Measurements from ENCODE around the gene GPC5. TPM values are rescaled to one million over a fixed set of nuclear protein-coding genes. Genes with fewer than 3 reads are reported as not detected.

The GPC5 gene
- total and polyA plus RNA-seq, 2 of the 13 experiments (the other 11 are each of a cell fraction or from before 2014, with no cell fraction given), result 0.02 to 0.07 TPM

GRCh38 chr13:92590503-92590908 is 1192.1 kb downstream of the GPC5 start:
- H3K9ac ChIP-seq (ENCODE audit: insufficient read depth, low read depth, low read length), result no peak overlapping the region
- H3K4me3 ChIP-seq (replicated peaks in 1 of 3; ENCODE audit: insufficient read depth in 1 of 3, low read depth in 2 of 3, low read length in 3 of 3), result no peak overlapping the region
- TF ChIP-seq PHF21A (CRISPR knock-in tag; IDR thresholded peaks at IDR 0.05) (no peak), MAF1 (CRISPR knock-in tag; IDR thresholded peaks at IDR 0.05; ENCODE audit: borderline replicate concordance) (no peak), HDAC1 (CRISPR knock-in tag; IDR thresholded peaks at IDR 0.05) (no peak), BRD4 (CRISPR knock-in tag; IDR thresholded peaks at IDR 0.05) (no peak), ZBTB20 (CRISPR knock-in tag; IDR thresholded peaks at IDR 0.05; ENCODE audit: borderline replicate concordance, low read depth) (no peak), BATF2 (CRISPR knock-in tag; IDR thresholded peaks at IDR 0.05) (no peak), CBX2 (IDR thresholded peaks at IDR 0.05; ENCODE audit: low read depth, low read length) (no peak), CBX2 (CRISPR knock-in tag; IDR thresholded peaks at IDR 0.05; ENCODE audit: low read depth) (no peak), TFDP1 (CRISPR knock-in tag; IDR thresholded peaks at IDR 0.05; ENCODE audit: borderline replicate concordance) (no peak)
- intact Hi-C loops (cut with micrococcal nuclease; ENCODE audit: unreplicated experiment), result no loop called here
- DNase-seq (ENCODE audit: low spot score) (no peak), FAIRE-seq (no peak), ATAC-seq (no peak)
- no peaks in the 10 kb centered on the region for H3K4me1 ChIP-seq (ENCODE audit: insufficient read depth, low read length)
- 3% methylated on average over 5 of the region's 5 CpGs for WGBS (ENCODE audit: low lambda C conversion rate)
- H3K79me2 ChIP-seq (ENCODE audit: insufficient read depth, low read length), result no peaks in the 10 kb centered on the region
- no TSS peak for BruUV-seq (replicated peaks)
- CTCF ChIA-PET (ENCODE audit: low intra/inter-chr PET ratio, low total read pairs), result no interaction called here
- in situ Hi-C loops (cut with HindIII; ENCODE audit: extremely low pct_ligation_motif_present, low pct_unique_long_range_greater_than_20kb), result no loop called here
- H3K27ac ChIP-seq (ENCODE audit: extremely low read length, insufficient read depth, low read length), result no peak overlapping the region
- no peak overlapping the region for H2AFZ ChIP-seq (ENCODE audit: low read length)
- POLR2A ChIA-PET, result no interaction called here
- H3K4me2 ChIP-seq (ENCODE audit: low read depth, low read length), result no peak overlapping the region
- H3K27me3 ChIP-seq (ENCODE audit: control insufficient read depth in 1 of 2, insufficient read depth in 2 of 2, low read length in 2 of 2), result no peaks in the 10 kb centered on the region
- H3K9me3 ChIP-seq (ENCODE audit: low read length), result no peaks in the 10 kb centered on the region
- H3K36me3 ChIP-seq (replicated peaks in 1 of 2; ENCODE audit: control insufficient read depth in 1 of 2, insufficient read depth in 2 of 2, low read length in 2 of 2), result no peaks in the 10 kb centered on the region
- H4K20me1 ChIP-seq (ENCODE audit: insufficient read depth, low read length), result no peaks in the 10 kb centered on the region

Data from HepG2 (cell line).